ENCODE results near the gene ZBTB38. TPM values are rescaled to one million over a fixed set of nuclear protein-coding genes. Genes with fewer than 3 reads are reported as not detected.

The ZBTB38 gene
- polyA plus RNA-seq, 1 donor from 2014 or later, result 18.7 TPM

DNA sequence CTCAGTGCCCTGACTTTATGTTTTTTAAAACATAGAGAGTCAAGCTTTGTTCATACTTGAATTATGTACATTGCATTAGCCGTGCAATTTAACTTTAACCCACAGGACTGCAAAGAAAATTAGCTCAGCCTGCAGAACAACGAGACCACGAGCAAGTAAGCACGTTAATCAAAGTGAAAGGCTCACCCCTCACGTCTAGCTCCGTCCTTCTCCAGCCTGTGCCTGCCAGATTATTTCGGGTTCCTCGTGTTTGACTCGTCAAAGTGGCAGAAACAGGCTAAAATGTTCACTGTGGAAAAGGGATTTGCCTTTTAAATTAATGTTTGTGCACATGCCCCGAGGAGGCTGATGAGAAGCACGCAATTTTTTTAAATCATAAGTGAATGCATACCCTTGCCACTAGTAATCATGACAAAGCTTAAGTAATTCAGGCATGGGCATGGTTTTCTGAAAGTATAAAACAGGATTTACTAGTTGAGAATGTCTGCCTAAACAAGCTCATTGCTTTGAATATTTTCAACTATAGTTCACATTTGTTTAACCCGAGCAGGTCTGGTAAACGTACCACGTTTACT is 15.3 kb downstream of the ZBTB38 start:
- TF ChIP-seq MXI1 (conservative IDR thresholded peaks at IDR 0.05; ENCODE audit: poor library complexity, severe bottlenecking) (no peak), EP300 (conservative IDR thresholded peaks at IDR 0.05; ENCODE audit: poor library complexity, severe bottlenecking) (no peak)
- TF ChIP-seq, protein P1, sequence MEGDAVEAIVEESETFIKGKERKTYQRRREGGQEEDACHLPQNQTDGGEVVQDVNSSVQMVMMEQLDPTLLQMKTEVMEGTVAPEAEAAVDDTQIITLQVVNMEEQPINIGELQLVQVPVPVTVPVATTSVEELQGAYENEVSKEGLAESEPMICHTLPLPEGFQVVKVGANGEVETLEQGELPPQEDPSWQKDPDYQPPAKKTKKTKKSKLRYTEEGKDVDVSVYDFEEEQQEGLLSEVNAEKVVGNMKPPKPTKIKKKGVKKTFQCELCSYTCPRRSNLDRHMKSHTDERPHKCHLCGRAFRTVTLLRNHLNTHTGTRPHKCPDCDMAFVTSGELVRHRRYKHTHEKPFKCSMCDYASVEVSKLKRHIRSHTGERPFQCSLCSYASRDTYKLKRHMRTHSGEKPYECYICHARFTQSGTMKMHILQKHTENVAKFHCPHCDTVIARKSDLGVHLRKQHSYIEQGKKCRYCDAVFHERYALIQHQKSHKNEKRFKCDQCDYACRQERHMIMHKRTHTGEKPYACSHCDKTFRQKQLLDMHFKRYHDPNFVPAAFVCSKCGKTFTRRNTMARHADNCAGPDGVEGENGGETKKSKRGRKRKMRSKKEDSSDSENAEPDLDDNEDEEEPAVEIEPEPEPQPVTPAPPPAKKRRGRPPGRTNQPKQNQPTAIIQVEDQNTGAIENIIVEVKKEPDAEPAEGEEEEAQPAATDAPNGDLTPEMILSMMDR (IDR thresholded peaks at IDR 0.05; ENCODE audit: poor library complexity, severe bottlenecking), result no peak
- Histone ChIP-seq H3K79me2 (replicated peaks; ENCODE audit: insufficient read depth, low read length) (peaks cover 25% of the 10 kb centered on the region), H3K9me2 (ENCODE audit: insufficient read depth, low read length) (no peaks in the 10 kb centered on the region), H3K36me3 (ENCODE audit: insufficient read depth, low read length) (no peaks in the 10 kb centered on the region), H3K27me3 (ENCODE audit: insufficient read depth, low read depth, low read length) (no peaks in the 10 kb centered on the region), H3K27ac (ENCODE audit: low read length) (no peak overlapping the region), H2AFZ (ENCODE audit: low read depth, low read length) (no peak overlapping the region), H3K9me3 (ENCODE audit: low read length) (no peaks in the 10 kb centered on the region), H3K4me2 (ENCODE audit: low read length) (no peak overlapping the region), H3K4me3 (ENCODE audit: low read length) (no peak overlapping the region), H3K9ac (ENCODE audit: low read length) (no peak overlapping the region), H4K20me1 (ENCODE audit: insufficient read depth) (no peaks in the 10 kb centered on the region), H3F3A (ENCODE audit: insufficient read depth, low read length, poor library complexity, severe bottlenecking) (no peaks in the 10 kb centered on the region)

DNA sequence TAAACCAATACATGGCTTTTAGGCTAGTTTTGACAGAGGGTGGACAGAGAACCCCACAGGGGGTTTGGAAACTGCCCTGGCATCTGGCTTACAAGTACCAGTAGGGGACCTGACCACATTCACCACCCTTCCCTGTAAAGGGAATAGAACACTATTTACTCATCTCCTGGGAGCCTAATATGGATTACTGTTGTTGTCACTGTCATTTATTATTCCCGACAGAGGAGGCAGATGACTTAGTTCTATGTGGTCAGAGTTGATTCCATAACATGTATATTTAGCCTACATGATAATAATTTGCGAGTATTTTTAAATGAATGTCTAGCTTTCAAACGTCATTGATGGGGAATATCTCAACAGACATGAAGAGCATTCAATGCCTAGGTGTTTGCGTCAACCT is 15.9 kb downstream of the ZBTB38 start:
- Histone ChIP-seq H2AFZ (ENCODE audit: low read depth, low read length) (no peak overlapping the region), H3K4me2 (ENCODE audit: low read length) (no peak overlapping the region), H3K27ac (ENCODE audit: low read length) (no peak overlapping the region)

More for the DNA sequence above, 15.9 kb downstream of the ZBTB38 start:
- TF ChIP-seq, protein P2, sequence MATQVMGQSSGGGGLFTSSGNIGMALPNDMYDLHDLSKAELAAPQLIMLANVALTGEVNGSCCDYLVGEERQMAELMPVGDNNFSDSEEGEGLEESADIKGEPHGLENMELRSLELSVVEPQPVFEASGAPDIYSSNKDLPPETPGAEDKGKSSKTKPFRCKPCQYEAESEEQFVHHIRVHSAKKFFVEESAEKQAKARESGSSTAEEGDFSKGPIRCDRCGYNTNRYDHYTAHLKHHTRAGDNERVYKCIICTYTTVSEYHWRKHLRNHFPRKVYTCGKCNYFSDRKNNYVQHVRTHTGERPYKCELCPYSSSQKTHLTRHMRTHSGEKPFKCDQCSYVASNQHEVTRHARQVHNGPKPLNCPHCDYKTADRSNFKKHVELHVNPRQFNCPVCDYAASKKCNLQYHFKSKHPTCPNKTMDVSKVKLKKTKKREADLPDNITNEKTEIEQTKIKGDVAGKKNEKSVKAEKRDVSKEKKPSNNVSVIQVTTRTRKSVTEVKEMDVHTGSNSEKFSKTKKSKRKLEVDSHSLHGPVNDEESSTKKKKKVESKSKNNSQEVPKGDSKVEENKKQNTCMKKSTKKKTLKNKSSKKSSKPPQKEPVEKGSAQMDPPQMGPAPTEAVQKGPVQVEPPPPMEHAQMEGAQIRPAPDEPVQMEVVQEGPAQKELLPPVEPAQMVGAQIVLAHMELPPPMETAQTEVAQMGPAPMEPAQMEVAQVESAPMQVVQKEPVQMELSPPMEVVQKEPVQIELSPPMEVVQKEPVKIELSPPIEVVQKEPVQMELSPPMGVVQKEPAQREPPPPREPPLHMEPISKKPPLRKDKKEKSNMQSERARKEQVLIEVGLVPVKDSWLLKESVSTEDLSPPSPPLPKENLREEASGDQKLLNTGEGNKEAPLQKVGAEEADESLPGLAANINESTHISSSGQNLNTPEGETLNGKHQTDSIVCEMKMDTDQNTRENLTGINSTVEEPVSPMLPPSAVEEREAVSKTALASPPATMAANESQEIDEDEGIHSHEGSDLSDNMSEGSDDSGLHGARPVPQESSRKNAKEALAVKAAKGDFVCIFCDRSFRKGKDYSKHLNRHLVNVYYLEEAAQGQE (IDR thresholded peaks at IDR 0.05; ENCODE audit: borderline replicate concordance), result no peak
- TF ChIP-seq POLR2AphosphoS5 (IDR thresholded peaks at IDR 0.05) (no peak), RAD21 (conservative IDR thresholded peaks at IDR 0.05) (no peak), TAF1 (IDR thresholded peaks at IDR 0.05; ENCODE audit: low read depth) (no peak), SMC3 (conservative IDR thresholded peaks at IDR 0.05; ENCODE audit: poor library complexity) (no peak), MXI1 (conservative IDR thresholded peaks at IDR 0.05; ENCODE audit: poor library complexity, severe bottlenecking) (no peak), EZH2 (IDR thresholded peaks at IDR 0.05; ENCODE audit: borderline replicate concordance, insufficient read depth, low read length, poor library complexity, severe bottlenecking) (no peak), EP300 (conservative IDR thresholded peaks at IDR 0.05; ENCODE audit: poor library complexity, severe bottlenecking) (no peak)
- TF ChIP-seq, protein P1 (IDR thresholded peaks at IDR 0.05; ENCODE audit: poor library complexity, severe bottlenecking), result no peak
- peak overlapping the region; percentile 61 for H3K4me3 ChIP-seq (ENCODE audit: low read length)
- H3K27me3 ChIP-seq (ENCODE audit: insufficient read depth, low read depth, low read length), result no peaks in the 10 kb centered on the region
- peaks cover 25% of the 10 kb centered on the region for H3K79me2 ChIP-seq (replicated peaks; ENCODE audit: insufficient read depth, low read length)
- H3F3A ChIP-seq (ENCODE audit: insufficient read depth, low read length, poor library complexity, severe bottlenecking), result no peaks in the 10 kb centered on the region
- no peaks in the 10 kb centered on the region for H3K36me3 ChIP-seq (ENCODE audit: insufficient read depth, low read length)
- no peak overlapping the region for H3K9ac ChIP-seq (ENCODE audit: low read length)
- H3K9me3 ChIP-seq (ENCODE audit: low read length), result no peaks in the 10 kb centered on the region
- no peaks in the 10 kb centered on the region for H3K9me2 ChIP-seq (ENCODE audit: insufficient read depth, low read length)
- H4K20me1 ChIP-seq (ENCODE audit: insufficient read depth), result no peaks in the 10 kb centered on the region

All from neural cell (in vitro differentiated cells).